SH-SY5Y (cell line): ENCODE measurements around the gene SLC38A7.

ENCODE experiments used
- GATA2 ChIP-seq: IDR thresholded peaks from 2 replicates; pipeline ENCODE4 v1.6.1; 2011; ENCODE audit warnings: mild to moderate bottlenecking, low read depth, low read length
- GATA3 ChIP-seq: IDR thresholded peaks from 2 replicates; pipeline ENCODE4 v1.6.1; 2011; ENCODE audit warnings: low read depth, mild to moderate bottlenecking, low read length, moderate library complexity

The SLC38A7 gene

DNA sequence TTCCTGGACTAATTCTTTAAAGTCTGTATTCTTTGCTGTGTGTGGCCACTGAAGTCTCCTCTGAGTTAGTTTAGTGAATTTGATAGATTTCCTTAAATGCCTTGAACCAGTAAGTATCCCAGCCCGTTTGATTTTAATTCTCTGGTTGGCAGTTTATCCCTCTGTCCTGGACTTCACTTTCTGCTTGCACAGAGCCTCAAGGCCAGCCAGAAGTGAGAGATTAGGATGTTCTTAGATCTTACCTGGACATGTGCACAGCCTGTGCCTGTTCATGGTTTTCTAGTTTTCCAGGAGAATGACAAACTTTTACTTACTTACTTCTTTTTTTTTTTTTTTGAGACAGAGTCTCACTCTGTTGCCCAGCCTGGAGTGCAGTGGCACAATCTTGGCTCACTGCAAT, 10.8 kb upstream of the SLC38A7 start:
- TF ChIP-seq GATA3 = no peak
- no peak for TF ChIP-seq GATA2

DNA sequence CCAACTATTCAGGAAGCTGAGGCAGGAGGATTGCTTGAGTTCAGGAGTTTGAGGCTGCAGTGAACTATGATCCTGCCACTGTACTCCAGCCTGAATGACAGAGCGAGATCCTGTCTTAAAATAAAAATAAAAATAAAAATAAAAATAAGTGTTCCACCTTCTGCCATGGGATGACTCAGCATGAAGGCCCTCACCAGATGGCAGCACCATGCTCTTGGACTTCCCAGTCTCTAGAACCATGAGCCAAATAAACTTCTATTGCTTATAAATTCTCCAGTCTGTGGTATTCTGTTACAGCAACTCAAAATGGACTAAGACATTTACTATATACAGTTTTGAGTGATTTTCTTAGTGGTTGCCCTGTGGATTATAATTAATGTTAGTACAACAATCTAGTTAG, 7.9 kb upstream of the SLC38A7 start:
- TF ChIP-seq GATA2 = no peak
- TF ChIP-seq GATA3 = no peak

DNA sequence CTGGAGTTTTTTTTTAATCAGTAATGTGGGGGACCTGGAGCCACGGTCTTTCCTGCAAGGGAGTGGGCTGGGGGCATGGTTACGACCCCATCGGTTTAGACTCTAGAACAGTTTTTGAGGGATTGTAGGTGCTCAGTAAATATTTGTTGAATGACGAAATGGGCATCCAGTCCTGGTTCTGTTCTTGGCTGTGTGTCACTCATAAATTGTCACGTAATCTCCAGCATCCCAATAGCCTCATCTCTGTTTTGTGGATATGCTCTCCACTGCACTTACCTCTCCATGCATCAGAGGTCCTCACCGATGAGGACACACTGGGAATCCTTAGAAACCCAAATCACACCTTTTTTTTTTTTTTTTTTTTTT, 497 bp upstream of the SLC38A7 start:
- TF ChIP-seq GATA3 (no peak), GATA2 (no peak)

DNA sequence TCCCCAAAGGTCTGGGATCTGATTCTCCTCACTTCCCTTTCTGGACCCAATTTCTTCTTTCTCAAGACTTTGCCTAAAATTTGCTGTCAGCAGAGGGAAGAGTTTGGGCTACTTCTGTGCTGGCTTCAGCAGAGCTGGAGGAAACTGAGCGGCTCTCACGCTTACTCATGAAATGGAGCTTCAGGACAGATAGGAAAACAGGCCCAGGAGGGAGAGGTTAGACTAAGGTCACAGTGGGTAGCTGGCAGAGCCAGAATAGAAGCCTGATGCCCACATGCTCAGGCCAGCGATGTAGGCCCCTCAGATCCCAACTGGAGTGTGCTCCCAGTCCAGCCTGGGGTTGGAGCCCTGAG, 593 bp downstream of the SLC38A7 start:
- no peak for TF ChIP-seq GATA3

GRCh38 chr16:58679763-58680162, 4.8 kb downstream of the SLC38A7 start:
- no peak for TF ChIP-seq GATA3
- no peak for TF ChIP-seq GATA2

GRCh38 chr16:58678716-58679115, 5.9 kb downstream of the SLC38A7 start:
- TF ChIP-seq GATA3 (no peak), GATA2 (no peak)

- TF ChIP-seq GATA3 = no peak
- no peak for TF ChIP-seq GATA2
Measured at GRCh38 chr16:58678269-58678668, 6.3 kb downstream of the SLC38A7 start.

DNA sequence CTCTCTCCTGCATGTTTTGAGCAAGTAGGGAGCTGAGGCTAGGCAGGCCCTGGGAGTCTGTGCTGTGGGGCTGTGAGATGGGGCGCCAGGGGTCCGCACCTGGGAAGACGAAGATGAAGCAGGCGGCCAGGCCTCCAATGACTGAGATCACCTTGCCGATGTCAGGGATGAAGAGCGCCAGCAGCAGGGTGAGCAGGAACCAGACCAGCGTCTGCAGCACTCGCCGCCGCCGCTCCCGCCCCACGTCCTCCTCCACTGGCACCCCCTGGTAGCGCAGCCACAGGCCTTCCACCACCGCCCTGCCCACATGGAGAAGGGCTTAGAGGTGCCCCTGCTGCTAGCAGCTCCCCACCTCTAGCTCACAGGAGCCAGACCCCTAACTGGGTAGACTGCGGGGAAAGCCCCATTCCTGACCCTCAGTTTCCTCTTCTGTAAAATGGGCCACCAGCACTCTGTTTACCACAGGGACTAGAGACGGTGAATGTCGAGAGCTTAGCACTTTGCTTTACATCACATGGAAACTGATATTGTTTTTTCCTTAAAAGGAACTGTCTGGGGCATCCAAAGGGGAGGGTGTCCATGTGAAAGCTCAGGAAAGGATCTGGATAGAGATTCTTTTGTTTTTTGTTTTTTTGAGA, 13.5 kb downstream of the SLC38A7 start:
- TF ChIP-seq GATA2 = no peak
- no peak for TF ChIP-seq GATA3

DNA sequence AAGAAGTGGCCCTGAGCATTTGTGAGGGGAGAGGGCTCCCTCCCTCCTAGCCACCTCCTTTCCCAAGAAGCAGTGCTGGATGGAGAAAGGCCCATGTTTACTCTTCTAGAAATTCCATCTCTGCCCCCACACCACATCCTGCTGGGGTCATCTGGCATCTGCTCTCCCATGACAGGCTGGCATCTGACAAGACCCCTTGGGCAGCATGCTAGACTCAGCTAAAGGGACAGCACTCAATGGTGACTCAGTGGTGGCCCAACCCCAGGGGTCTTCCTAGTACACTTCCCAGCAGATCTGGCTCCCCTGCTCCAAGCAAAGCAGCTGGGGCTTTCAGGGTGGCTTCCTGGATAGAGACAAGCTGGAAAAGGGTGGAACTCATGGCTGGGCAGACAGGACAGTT, 14.4 kb downstream of the SLC38A7 start:
- TF ChIP-seq GATA3 = no peak

DNA sequence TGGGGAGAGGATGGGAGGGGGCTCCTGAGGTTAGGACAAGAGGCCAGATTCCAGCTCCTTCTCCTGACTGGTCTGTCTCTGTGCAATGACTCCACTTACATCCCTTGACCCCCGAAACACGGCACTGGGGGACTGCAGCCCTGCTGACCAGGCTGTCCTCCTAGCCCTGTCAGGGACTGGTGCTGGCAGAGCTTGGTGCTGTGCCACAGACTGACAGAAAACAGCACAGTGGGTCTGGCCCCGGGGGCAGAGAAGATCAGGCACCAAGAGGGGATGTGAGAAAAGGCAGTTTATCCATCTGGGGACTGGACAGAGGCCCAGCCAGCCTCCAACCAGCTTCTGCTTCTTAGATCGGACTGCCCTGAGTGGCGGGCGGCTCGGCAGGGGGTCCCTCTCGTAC, 19.4 kb downstream of the SLC38A7 start:
- no peak for TF ChIP-seq GATA3
- no peak for TF ChIP-seq GATA2

- TF ChIP-seq GATA3 (no peak), GATA2 (no peak)
Measured at GRCh38 chr16:58661199-58661830, 23.3 kb downstream of the SLC38A7 start.

- no peak for TF ChIP-seq GATA3
- peak; percentile 15; the same call in 1 of the 2 replicates for TF ChIP-seq GATA2
Measured at GRCh38 chr16:58658796-58659211, 25.8 kb downstream of the SLC38A7 start.

GRCh38 chr16:58656899-58657298, 27.7 kb downstream of the SLC38A7 start:
- no peak for TF ChIP-seq GATA2
- TF ChIP-seq GATA3 = no peak

DNA sequence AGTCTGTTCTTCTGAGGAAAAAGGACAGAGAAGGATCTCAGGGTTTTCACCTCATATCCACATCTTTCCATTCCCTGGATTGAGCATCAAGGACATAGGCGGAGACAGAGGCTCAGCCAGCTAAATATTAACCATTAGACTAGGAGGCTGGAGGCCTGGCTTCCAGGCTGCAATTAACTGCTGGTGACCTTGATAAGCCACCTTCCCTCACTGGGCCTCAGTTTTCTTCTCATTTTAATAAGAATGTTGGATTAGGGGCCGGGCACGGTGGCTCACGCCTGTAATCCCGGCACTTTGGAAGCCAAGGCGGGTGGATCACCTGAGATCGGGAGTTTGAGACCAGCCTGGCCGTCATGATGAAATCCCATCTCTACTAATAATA, 29.4 kb downstream of the SLC38A7 start:
- no peak for TF ChIP-seq GATA2
- TF ChIP-seq GATA3 = no peak

- TF ChIP-seq GATA3 = no peak
- no peak for TF ChIP-seq GATA2
Measured at GRCh38 chr16:58654560-58655214, 29.9 kb downstream of the SLC38A7 start.

GRCh38 chr16:58652741-58653140, 31.8 kb downstream of the SLC38A7 start:
- TF ChIP-seq GATA3 (no peak), GATA2 (no peak)
